Adrenal gland (tissue), 12 donors: Measurements from ENCODE around the gene DNMT1. TPM values are rescaled to one million over a fixed set of nuclear protein-coding genes. Genes with fewer than 3 reads are reported as not detected.
"Not testable (repeated sequence)": the region's sequence is repeated elsewhere in the genome, so short reads cannot be mapped to it uniquely, and the experiment has no call there.

Experiments used
- DNase-seq, 7 donors: peaks; one replicate each; pipeline ENCODE4 v3.0.0-alpha.2; 2019 to 2020
- H3K27ac ChIP-seq, 5 donors: fragments of 200-600 bp; sonication (generic) in 4 of 5; 1 replicate in 3 of 5; 2 replicates in 2 of 5; pipeline versions ENCODE4 v1.5.1 to v1.8.0; 2016 to 2020; ENCODE audit warnings: mild to moderate bottlenecking in 1 of 5
- H3K27me3 ChIP-seq: fragments of 200-600 bp; 2 replicates; pipeline ENCODE4 v1.8.0; 2021
- H3K36me3 ChIP-seq, 2 donors: fragments of 200-600 bp; replicated peaks in 1 of 2; 1 replicate in 1 of 2; 2 replicates in 1 of 2; pipeline versions ENCODE4 v1.5.1 to v1.8.0; 2018 to 2022
- H3K4me1 ChIP-seq, 2 donors: fragments of 200-600 bp; replicated peaks in 1 of 2; 1 replicate in 1 of 2; 2 replicates in 1 of 2; pipeline versions ENCODE4 v1.5.1 to v1.8.0; 2018 to 2021
- H3K4me3 ChIP-seq, 4 donors: fragments of 200-600 bp; sonication (generic) in 3 of 4; one replicate each; pipeline ENCODE4 v1.5.1; 2016 to 2018
- H3K9me3 ChIP-seq, 3 donors: fragments of 200-600 bp; sonication (generic) in 1 of 3; replicated peaks in 1 of 3; 1 replicate in 2 of 3; 2 replicates in 1 of 3; pipeline versions ENCODE4 v1.5.1 to v1.8.0; 2016 to 2021
- CTCF ChIP-seq, 6 experiments: fragments of 450-650 bp in 4 of 6; fragments of 200-600 bp in 2 of 6; sonication (generic) in 1 of 6; IDR thresholded peaks; 1 replicate in 5 of 6; 2 replicates in 1 of 6; pipeline versions ENCODE4 v1.5.1 to v1.8.0; 2016 to 2021; ENCODE audit warnings: antibody characterized with exemption in 6 of 6, mild to moderate bottlenecking in 2 of 6, moderate library complexity in 1 of 6
- POLR2A ChIP-seq, 2 donors: fragments of 450-650 bp; IDR thresholded peaks; one replicate each; pipeline ENCODE4 v1.6.1; 2017; ENCODE audit warnings: antibody characterized with exemption in 2 of 2, mild to moderate bottlenecking in 2 of 2, moderate library complexity in 1 of 2
- WGBS, 4 donors: extraction: QIAGEN DNeasy Blood & Tissue Kit in 2 of 4; methylation state at CpG; one replicate each; pipeline versions ENCODE4 v1.1.5 to v1.1.7; 2013 to 2017; 5-methylcytosine and 5-hydroxymethylcytosine counted together
- intact Hi-C, 2 donors: fragments of 100-400 bp; cut with DNase I; formaldehyde crosslinking; loops; one replicate each; pipeline versions ENCODE4 v1.14.1 to v1.15.0; 2022 to 2023
- polyA plus RNA-seq, 3 donors: library from polyadenylated mRNA; stranded (reverse); fragments of 200-250 nt in 2 of 3; fragments of 350-450 nt in 1 of 3; fragmentation: Illumina TruSeq in 1 of 3; extraction: RNeasy Lipid Tissue Mini Kit (QIAGEN cat#74804) in 1 of 3; gene quantifications; one replicate each; pipeline ENCODE4 v1.2.3, GENCODE V29; 2013 to 2014
- total RNA-seq, 9 donors: library from RNA; depleted of rRNA in 4 of 9; stranded (reverse); fragments of >200 nt in 4 of 9; fragments of 120-200 nt in 1 of 9; fragmentation: NEBNext Ultra II Directional in 1 of 9; extraction: Animal tissue kit (Norgen Biotek cat#: 25700) in 1 of 9; gene quantifications; one replicate each; pipeline versions ENCODE4 v1.1.0 to v1.2.4, GENCODE V29; 2013 to 2023
- donor health status: healthy with polysubstance abuse.
- donor health status: Bipolar disorder and iron deficiency.
- donor health status: DM: yes; HTN: yes; CAD: no.
- donor health status: DM: no; HTN: no; CAD: no.
- donor health status: DM: no; HTN: no; CAD: no.
- donor health status: DM: yes; HTN: yes; CAD: no.

Gene DNMT1
- total and polyA plus RNA-seq, 12 donors: 23.6 to 49.7 (median 36.1) TPM

DNA sequence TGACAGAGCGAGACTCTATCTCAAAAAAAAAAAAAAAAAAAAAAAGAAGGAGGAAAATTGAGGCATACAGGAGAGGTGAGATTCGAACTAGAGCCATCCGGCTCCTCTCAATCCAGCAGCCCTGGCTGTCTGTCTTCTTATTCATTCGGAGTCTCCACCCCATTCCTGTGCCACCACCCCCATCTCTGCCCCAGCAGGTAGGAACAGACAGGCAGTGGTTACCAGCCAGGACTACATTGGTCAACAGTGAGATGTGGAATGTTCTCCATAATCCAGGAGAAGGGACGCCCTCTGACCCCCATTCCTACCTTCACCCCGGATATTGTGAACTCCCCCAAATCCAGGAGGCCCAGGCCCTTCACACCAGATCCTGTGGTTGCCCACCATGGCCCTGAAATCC lies 42.9 kb upstream of the DNMT1 start:
- DNase-seq: no peak
- H3K27ac ChIP-seq: peak overlapping the region in 2 of 5 donors; percentile 44 to 65

GRCh38 chr19:10235409-10235808 lies 40.7 kb upstream of the DNMT1 start:
- H3K27ac ChIP-seq: peak overlapping the region in 4 of 5 donors; percentile 26 to 91 (median 66)
- 87 to 98% (median 91%) methylated on average over 7 of the region's 7 CpGs for WGBS, 4 donors
- intact Hi-C loops: not testable (repeated sequence)

More for the DNA sequence above, 42.9 kb upstream of the DNMT1 start:
- no peak for TF ChIP-seq CTCF (IDR thresholded peaks at IDR 0.05)
- Histone ChIP-seq H3K4me3 (no peak overlapping the region), H3K9me3 (no peaks in the 10 kb centered on the region), H3K36me3 (no peaks in the 10 kb centered on the region), H3K27me3 (no peaks in the 10 kb centered on the region), H3K4me1 (peaks cover 0 to 5% of the 10 kb centered on the region in 2 donors)
- intact Hi-C loops: no loop called here
- WGBS, 4 donors: 83 to 91% (median 85%) methylated on average over 5 to 6 of the region's 6 CpGs

DNA sequence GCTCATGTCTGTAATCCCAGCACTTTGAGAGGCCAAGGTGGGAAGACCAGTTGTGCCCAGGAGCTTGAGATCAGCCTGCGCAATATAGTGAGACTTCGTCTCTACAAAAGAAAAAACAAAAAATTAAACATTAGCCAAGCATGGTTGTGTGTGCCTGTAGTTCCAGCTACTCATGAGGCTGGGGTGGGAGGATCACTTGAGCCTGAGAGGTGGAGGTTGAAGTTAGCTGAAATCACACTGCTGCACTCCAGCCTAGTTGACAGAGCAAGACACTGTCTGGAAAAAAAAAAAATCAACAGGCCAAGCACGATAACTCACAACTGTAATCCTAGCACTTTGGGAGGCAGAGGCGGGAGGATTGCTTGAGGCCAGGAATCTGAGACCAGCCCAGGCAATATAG lies 40.2 kb upstream of the DNMT1 start:
- no peaks in the 10 kb centered on the region for H3K36me3 ChIP-seq
- DNase-seq: no peak
- no peaks in the 10 kb centered on the region for H3K27me3 ChIP-seq
- intact Hi-C loops: no loop called here
- H3K4me3 ChIP-seq: no peak overlapping the region
- H3K27ac ChIP-seq: peak overlapping the region in 1 of 5 donors; percentile 80
- 76 to 89% (median 85%) methylated on average over 4 of the region's 4 CpGs for WGBS, 4 donors
- H3K9me3 ChIP-seq: no peaks in the 10 kb centered on the region
- peaks cover 4 to 20% of the 10 kb centered on the region in 2 donors for H3K4me1 ChIP-seq
- no peak for TF ChIP-seq CTCF (IDR thresholded peaks at IDR 0.05)
- TF ChIP-seq POLR2A (IDR thresholded peaks at IDR 0.05): no peak

More at GRCh38 chr19:10235409-10235808, 40.7 kb upstream of the DNMT1 start:
- H3K27me3 ChIP-seq, H3K9me3 ChIP-seq, H3K4me3 ChIP-seq, DNase-seq, H3K36me3 ChIP-seq: not testable (repeated sequence)
- peaks cover 0 to 17% of the 10 kb centered on the region in 2 donors for H3K4me1 ChIP-seq

GRCh38 chr19:10233946-10234345 lies 39.2 kb upstream of the DNMT1 start:
- H3K4me3 ChIP-seq: no peak overlapping the region
- H3K27me3 ChIP-seq: no peaks in the 10 kb centered on the region
- 71 to 78% (median 73%) methylated on average over 3 to 4 of the region's 4 CpGs for WGBS, 4 donors
- DNase-seq: no peak
- H3K9me3 ChIP-seq: no peaks in the 10 kb centered on the region
- intact Hi-C loops: loop anchor here in 1 of 2 donors (5.0 kb wide), 1 partner anchor 42 kb away; the partner anchor contains the start of gene DNMT1
- H3K36me3 ChIP-seq: no peaks in the 10 kb centered on the region
- peaks cover 7 to 27% of the 10 kb centered on the region in 2 donors for H3K4me1 ChIP-seq
- no peak for TF ChIP-seq CTCF (IDR thresholded peaks at IDR 0.05)
- no peak for TF ChIP-seq POLR2A (IDR thresholded peaks at IDR 0.05)
- H3K27ac ChIP-seq: no peak overlapping the region

- Histone ChIP-seq H3K9me3 (no peaks in the 10 kb centered on the region), H3K27me3 (no peaks in the 10 kb centered on the region), H3K4me1 (peaks cover 7 to 32% of the 10 kb centered on the region in 2 donors), H3K36me3 (no peaks in the 10 kb centered on the region), H3K27ac (peak overlapping the region in 3 of 5 donors; percentile 85 to 88 (median 86)), H3K4me3 (peak overlapping the region in 2 of 4 donors; percentile 70 to 75)
- DNase-seq: no peak
- TF ChIP-seq CTCF (IDR thresholded peaks at IDR 0.05): no peak
- TF ChIP-seq POLR2A (IDR thresholded peaks at IDR 0.05): no peak
- WGBS, 4 donors: 70 to 80% (median 74%) methylated on average over 7 to 8 of the region's 8 CpGs
- intact Hi-C loops: loop anchor here in 1 of 2 donors (5.0 kb wide), 1 partner anchor 39 kb away; the partner anchor contains the start of gene DNMT1
Observed at GRCh38 chr19:10231612-10232228, 37.0 kb upstream of the DNMT1 start.
